ENCODE results near the gene MADCAM1.
A peak's percentile ranks its signal among the peaks of the same experiment; 100 is the strongest.

MADCAM1 gene

DNA sequence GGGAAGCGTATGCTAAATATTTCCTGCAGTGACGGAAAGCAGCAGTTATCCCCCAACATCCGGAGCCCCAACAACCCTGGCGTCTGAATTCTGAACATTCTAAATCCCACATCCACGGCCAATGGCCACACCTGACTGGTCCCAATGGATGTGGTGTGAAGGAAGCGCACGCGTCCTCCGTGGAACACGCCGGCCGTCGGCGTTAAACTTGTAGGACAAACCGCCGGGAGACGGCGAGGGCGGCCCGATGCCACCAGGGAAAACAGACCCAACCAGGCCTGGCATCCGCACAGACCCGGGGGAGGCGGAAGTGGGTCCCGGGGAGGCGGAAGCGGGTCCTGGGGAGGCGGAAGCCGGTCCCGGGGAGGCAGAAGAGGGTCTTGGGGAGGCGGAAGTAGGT, 38.6 kb upstream of the MADCAM1 start:
- H3K27ac ChIP-seq (ENCODE audit: low read length): no peak overlapping the region
- H3K9me3 ChIP-seq (ENCODE audit: control insufficient read depth in 1 of 2, low read length in 2 of 2): no peaks in the 10 kb centered on the region
- no peaks in the 10 kb centered on the region for H3K27me3 ChIP-seq (ENCODE audit: low read depth, low read length)
- no peak overlapping the region for H3K4me3 ChIP-seq (ENCODE audit: low read depth in 1 of 2, low read length in 2 of 2)
- H3K36me3 ChIP-seq (ENCODE audit: control insufficient read depth in 1 of 2, insufficient read depth in 2 of 2, low read length in 2 of 2): peaks cover 0 to 5% of the 10 kb centered on the region in 2 donors
- H3K4me1 ChIP-seq (ENCODE audit: control insufficient read depth in 1 of 2, insufficient read depth in 2 of 2, low read length in 2 of 2): peaks cover 0 to 21% of the 10 kb centered on the region in 2 donors

DNA sequence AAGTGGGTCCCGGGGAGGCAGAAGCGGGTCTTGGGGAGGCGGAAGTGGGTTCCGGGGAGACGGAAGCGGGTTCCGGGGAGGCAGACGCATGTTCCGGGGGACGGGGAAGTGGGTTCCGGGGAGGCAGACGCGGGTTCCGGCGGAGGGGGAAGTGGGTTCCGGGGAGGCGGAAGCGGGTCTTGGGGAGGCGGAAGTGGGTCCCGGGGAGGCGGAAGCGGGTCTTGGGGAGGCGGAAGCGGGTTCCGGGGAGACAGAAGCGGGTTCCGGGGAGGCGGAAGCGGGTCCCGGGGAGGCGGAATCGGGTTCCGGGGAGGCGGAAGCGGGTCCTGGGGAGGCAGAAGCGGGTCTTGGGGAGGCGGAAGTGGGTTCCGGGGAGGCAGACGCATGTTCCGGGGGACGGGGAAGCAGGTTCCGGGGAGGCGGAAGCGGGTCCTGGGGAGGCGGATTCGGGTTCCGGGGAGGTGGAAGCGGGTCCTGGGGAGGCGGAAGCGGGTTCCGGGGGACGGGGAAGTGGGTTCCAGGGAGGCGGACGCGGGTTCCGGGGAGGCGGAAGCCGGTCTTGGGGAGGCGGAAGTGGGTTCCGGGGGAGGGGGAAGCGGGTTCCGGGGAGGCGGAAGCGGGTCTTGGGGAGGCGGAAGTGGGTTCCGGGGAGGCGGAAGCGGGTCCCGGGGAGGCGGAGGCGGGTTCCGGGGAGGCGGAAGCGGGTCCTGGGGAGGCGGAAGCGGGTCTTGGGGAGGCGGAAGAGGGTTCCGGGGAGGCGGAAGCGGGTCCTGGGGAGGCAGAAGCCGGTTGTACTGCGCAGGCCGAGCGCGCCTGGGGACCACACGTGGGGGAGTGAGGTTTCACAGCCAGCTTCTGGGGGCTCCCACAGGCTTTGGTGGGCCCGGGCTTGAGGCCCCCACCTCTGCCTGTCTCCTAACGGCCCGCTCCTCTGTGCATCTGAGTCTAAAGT, 37.9 kb upstream of the MADCAM1 start:
- peaks cover 0 to 5% of the 10 kb centered on the region in 2 donors for H3K36me3 ChIP-seq (ENCODE audit: control insufficient read depth in 1 of 2, insufficient read depth in 2 of 2, low read length in 2 of 2)
- H3K4me3 ChIP-seq (ENCODE audit: low read depth in 1 of 2, low read length in 2 of 2): no peak overlapping the region
- H3K27me3 ChIP-seq (ENCODE audit: low read depth, low read length): no peaks in the 10 kb centered on the region
- H3K4me1 ChIP-seq (ENCODE audit: control insufficient read depth in 1 of 2, insufficient read depth in 2 of 2, low read length in 2 of 2): peaks cover 0 to 21% of the 10 kb centered on the region in 2 donors
- H3K27ac ChIP-seq (ENCODE audit: low read length): no peak overlapping the region
- no peaks in the 10 kb centered on the region for H3K9me3 ChIP-seq (ENCODE audit: control insufficient read depth in 1 of 2, low read length in 2 of 2)

DNA sequence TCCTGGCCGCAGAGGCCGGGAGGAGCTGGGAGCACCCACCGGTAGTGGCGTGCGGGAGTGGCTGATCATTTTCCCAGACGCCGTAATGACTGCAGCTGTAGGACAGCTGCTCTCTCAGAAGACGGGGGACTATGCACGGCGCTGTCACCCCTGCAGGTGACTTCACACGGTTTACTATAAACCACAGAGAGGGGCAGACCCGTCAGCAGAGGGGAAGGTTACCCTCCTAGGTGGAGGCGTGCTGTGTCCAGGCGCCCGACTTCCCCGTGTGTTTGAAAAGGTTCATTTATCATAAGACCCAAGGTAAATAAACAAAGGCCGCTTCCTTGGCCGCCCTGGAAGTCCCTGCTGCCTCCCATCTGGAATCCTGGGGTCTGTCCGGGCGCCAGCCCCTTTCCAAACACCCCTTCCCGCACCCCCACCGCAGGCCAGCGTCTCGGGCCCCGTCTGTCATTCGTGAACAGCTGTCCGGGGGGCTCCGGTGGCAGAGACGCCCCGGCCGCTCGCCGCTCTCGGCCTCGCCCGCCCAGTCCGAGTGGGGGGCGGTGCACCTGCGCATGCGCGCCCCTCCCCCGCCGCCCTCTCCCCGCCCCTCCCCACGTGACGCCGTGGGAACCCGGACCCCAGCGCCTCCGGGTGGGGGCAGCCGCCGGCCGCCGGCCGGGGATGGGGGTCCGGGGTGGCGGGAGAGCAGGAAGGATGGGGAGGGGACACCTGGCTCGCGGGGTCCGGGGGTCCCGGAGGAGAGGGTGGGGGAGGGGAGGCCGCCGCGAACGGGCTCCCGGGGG, 36.4 kb upstream of the MADCAM1 start:
- H3K27me3 ChIP-seq (ENCODE audit: low read depth, low read length): no peaks in the 10 kb centered on the region
- H3K9me3 ChIP-seq (ENCODE audit: control insufficient read depth in 1 of 2, low read length in 2 of 2): no peaks in the 10 kb centered on the region
- peak overlapping the region; percentile 57 to 79 for H3K4me3 ChIP-seq (ENCODE audit: low read depth in 1 of 2, low read length in 2 of 2)
- no peaks in the 10 kb centered on the region for H3K36me3 ChIP-seq (ENCODE audit: control insufficient read depth in 1 of 2, insufficient read depth in 2 of 2, low read length in 2 of 2)
- H3K4me1 ChIP-seq (ENCODE audit: control insufficient read depth in 1 of 2, insufficient read depth in 2 of 2, low read length in 2 of 2): peaks cover 0 to 21% of the 10 kb centered on the region in 2 donors
- H3K27ac ChIP-seq (ENCODE audit: low read length): no peak overlapping the region

DNA sequence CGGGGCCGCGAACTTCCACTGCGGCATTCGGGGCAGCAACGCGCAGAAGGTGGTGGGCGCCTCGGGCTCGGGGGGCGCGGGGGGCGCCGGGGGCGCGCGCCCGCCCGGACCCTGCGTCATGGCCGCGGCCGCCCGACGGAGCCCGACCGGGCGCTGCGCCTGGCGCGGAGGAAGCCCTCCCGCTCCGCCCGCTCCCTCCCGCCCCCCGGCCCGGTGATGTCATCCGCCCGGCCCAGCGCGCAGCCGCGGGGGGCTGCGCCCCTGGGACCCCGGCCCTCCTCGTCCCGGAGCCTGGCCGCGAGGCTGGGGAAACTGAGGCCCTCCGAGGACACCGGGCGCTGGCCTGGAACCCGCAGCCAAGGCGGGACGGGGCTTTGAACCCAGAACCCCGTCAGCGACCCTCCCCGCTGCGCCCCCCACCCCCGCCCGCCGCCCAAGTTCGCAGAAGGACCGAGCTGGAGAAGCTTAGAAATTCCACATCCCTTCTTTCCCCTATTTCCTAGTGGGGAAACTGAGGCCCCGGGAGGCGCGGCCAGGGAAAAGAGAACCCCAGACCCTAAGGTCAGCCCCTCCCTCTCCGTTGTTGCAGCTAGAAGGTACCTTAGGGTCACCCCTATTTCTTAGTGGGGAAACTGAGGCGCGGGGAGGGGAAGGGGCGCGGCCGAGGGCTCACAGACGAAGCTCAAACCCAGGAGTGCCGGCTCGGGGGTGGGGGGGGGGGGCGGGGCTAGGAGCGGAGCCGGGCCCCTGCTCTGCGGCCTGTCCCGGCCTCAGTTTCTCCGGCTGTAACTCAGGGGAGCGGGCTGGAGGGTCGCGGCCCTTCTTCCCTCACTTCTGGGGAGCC, 35.2 kb upstream of the MADCAM1 start, which contains the start of gene SHC2:
Gene SHC2, minus strand, starts transcription at position 157 of the 844 bp plus-strand sequence. Its CDS starts 37 bp downstream, at position 120.
- no peaks in the 10 kb centered on the region for H3K9me3 ChIP-seq (ENCODE audit: control insufficient read depth in 1 of 2, low read length in 2 of 2)
- H3K27me3 ChIP-seq (ENCODE audit: low read depth, low read length): no peaks in the 10 kb centered on the region
- no peak within 1 kb of the TSS for H3K27ac ChIP-seq (ENCODE audit: low read length)
- H3K4me1 ChIP-seq (ENCODE audit: control insufficient read depth in 1 of 2, insufficient read depth in 2 of 2, low read length in 2 of 2): peaks cover 0 to 21% of the 10 kb centered on the region in 2 donors
- no peaks in the 10 kb centered on the region for H3K36me3 ChIP-seq (ENCODE audit: control insufficient read depth in 1 of 2, insufficient read depth in 2 of 2, low read length in 2 of 2)
- H3K4me3 ChIP-seq (ENCODE audit: low read depth in 1 of 2, low read length in 2 of 2): peak within 1 kb of the TSS; percentile 57 to 79

DNA sequence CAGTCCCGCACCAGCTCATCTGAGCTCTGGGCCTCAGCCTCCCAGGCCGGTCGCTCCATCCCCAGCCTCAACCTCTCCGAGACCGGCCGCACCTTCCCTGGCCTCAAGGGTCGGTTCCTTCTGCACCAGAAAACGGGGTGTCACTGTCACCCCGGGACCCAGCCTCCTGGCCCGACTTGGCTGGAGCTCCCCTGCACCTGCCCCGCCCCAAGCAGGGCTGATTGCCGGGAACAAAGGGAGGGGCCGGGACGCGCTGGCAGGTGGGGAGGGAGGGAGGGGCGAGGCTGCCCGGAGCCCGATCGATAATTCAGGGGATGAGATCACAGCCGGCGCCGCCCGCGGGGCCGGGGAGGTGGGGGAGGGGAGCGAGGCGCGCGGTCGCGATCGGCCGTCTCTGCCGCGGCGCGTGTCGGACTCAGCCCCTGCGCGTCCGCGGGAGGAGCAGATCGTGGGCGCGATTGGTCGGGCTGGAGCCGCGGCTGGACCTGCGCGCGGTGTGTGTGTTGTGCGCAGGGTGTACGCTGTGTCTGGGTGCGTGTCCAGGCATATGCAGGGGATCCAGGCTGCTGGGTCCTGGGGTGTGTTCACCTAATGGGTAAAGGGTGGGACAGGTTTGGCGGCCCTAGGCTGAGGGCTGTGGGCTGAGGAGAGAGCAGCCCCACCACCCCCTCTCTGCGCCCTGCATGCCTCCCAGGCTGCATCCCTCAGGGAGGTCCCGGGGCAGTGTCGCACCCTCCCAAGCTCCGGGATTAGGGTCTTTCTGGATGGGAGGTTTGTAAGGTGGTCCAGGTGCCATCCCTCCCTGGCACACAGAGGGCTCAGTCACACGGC, 34.4 kb upstream of the MADCAM1 start:
- H3K4me1 ChIP-seq (ENCODE audit: control insufficient read depth in 1 of 2, insufficient read depth in 2 of 2, low read length in 2 of 2): peaks cover 0 to 21% of the 10 kb centered on the region in 2 donors
- H3K9me3 ChIP-seq (ENCODE audit: control insufficient read depth in 1 of 2, low read length in 2 of 2): no peaks in the 10 kb centered on the region
- H3K27me3 ChIP-seq (ENCODE audit: low read depth, low read length): no peaks in the 10 kb centered on the region
- H3K27ac ChIP-seq (ENCODE audit: low read length): no peak overlapping the region
- H3K4me3 ChIP-seq (ENCODE audit: low read depth in 1 of 2, low read length in 2 of 2): peak overlapping the region in 1 of 2 donors; percentile 54
- no peaks in the 10 kb centered on the region for H3K36me3 ChIP-seq (ENCODE audit: control insufficient read depth in 1 of 2, insufficient read depth in 2 of 2, low read length in 2 of 2)

DNA sequence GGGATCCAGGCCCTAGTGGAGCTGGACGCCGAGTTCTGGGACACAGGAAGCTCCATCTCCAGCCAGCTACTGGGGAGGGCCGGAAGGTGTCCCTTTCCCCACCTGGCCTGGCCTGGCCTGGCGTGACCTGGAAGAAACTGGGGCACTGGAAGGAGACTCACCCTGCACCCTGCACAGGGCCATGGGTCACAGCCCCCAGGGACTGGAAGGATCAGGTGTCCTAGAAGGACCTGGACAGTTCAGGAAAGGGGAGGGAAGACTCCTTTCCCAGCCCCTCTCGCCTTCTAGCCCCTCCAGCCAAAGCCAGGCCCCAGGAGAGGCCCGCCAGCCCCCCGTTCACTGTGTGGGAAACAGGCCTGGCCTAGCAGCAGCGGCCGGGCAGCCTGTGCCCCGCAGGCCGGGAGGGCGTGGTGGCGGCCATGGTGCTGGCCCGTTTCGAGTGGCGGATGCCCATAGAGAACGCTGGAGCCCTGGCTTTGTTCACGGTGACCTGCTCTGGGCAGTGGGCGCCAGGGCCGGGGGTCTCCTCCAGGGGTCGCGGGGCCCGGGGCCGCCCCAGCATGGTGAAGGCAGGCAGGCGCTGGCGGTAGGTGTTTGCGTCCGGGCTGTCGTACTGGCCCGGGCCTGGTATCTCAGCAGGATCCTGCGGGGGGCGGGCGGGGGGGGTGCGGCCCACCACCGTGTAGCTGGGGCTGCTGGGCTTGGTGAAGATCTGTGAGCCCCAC, 32.6 kb upstream of the MADCAM1 start:
- no peak overlapping the region for H3K4me3 ChIP-seq (ENCODE audit: low read depth in 1 of 2, low read length in 2 of 2)
- H3K9me3 ChIP-seq (ENCODE audit: control insufficient read depth in 1 of 2, low read length in 2 of 2): no peaks in the 10 kb centered on the region
- no peaks in the 10 kb centered on the region for H3K36me3 ChIP-seq (ENCODE audit: control insufficient read depth in 1 of 2, insufficient read depth in 2 of 2, low read length in 2 of 2)
- H3K27ac ChIP-seq (ENCODE audit: low read length): no peak overlapping the region
- H3K27me3 ChIP-seq (ENCODE audit: low read depth, low read length): no peaks in the 10 kb centered on the region
- H3K4me1 ChIP-seq (ENCODE audit: control insufficient read depth in 1 of 2, insufficient read depth in 2 of 2, low read length in 2 of 2): peaks cover 0 to 19% of the 10 kb centered on the region in 2 donors

DNA sequence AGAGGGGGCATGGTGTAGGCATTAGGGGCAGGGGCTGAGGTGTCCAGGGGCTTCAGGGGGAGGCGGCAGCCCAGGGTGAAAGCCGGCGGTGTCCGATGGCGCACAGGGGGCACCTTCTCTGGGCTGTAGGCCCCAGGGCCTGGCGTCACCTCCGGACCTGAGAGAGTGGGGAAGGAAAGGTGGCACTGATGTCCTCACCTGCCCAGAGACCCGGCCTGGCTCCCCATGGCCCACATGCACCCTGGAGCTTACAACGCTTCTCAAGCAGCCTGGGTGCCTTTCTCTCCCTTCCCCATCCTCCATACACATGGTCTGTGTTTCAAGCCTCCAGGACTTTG, 32.1 kb upstream of the MADCAM1 start:
- Histone ChIP-seq H3K27me3 (ENCODE audit: low read depth, low read length) (no peaks in the 10 kb centered on the region), H3K27ac (ENCODE audit: low read length) (no peak overlapping the region), H3K36me3 (ENCODE audit: control insufficient read depth in 1 of 2, insufficient read depth in 2 of 2, low read length in 2 of 2) (no peaks in the 10 kb centered on the region), H3K4me3 (ENCODE audit: low read depth in 1 of 2, low read length in 2 of 2) (no peak overlapping the region), H3K4me1 (ENCODE audit: control insufficient read depth in 1 of 2, insufficient read depth in 2 of 2, low read length in 2 of 2) (peaks cover 0 to 13% of the 10 kb centered on the region in 2 donors), H3K9me3 (ENCODE audit: control insufficient read depth in 1 of 2, low read length in 2 of 2) (no peaks in the 10 kb centered on the region)

DNA sequence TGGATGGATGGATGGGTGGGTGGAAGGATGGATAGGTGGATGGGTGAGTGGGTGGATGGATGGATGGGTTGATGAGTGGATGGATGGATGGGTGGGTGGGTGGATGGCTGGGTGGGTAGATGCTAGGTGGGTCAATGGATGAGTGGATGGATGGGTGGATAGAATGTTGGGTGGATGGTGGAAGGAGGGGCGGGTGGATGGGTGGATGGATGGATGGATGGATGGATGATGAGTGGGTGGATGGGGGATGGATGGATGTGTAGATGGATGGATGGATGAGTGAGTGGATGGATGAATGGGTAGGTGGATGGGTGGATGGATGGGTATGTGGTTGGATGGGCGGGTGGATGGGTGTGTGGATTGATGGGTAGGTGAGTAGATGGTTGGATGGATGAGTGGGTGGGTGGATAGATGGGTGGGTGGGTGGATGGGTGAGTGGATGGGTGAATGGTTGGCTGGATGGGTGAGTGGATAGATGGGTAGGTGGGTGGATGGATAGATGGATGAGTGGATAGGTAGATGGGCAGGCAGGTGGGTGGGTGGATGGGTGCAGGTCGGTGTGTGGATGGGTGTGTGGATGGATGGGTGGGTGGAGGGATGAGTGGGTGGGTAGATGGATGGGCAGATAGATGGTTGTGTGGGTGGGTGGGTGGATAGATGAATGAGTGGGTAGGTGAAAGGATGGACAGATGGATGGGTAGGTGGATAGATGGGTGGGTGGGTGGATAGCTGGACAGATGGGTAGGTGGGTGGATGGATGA, 31.1 kb upstream of the MADCAM1 start:
- H3K4me3 ChIP-seq (ENCODE audit: low read depth in 1 of 2, low read length in 2 of 2): no peak overlapping the region
- H3K27ac ChIP-seq (ENCODE audit: low read length): no peak overlapping the region
- peaks cover 0 to 7% of the 10 kb centered on the region in 2 donors for H3K4me1 ChIP-seq (ENCODE audit: control insufficient read depth in 1 of 2, insufficient read depth in 2 of 2, low read length in 2 of 2)

DNA sequence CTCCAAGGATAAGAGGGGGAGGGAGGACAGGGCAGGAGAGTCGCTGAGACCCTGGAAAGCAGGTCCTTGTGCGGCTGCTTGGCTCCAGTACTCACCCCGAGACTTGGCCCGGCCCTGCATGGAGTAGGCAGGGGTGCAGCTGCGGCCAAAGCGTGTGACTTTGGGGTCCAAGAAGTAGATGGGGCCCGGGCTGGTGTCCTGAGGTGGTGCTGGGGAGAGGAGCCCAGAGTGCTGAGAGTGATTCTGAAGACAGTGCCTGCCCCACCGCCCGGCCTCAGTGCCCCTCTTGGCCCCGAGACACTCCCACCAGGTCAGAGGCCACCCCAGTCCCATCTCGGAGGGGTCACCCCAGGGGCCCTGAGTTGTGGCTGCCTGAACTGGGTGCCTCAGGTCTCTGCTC, 28.7 kb upstream of the MADCAM1 start:
- Histone ChIP-seq H3K9me3 (ENCODE audit: control insufficient read depth in 1 of 2, low read length in 2 of 2) (no peaks in the 10 kb centered on the region), H3K27me3 (ENCODE audit: low read depth, low read length) (no peaks in the 10 kb centered on the region), H3K27ac (ENCODE audit: low read length) (no peak overlapping the region), H3K4me3 (ENCODE audit: low read depth in 1 of 2, low read length in 2 of 2) (no peak overlapping the region), H3K36me3 (ENCODE audit: control insufficient read depth in 1 of 2, insufficient read depth in 2 of 2, low read length in 2 of 2) (no peaks in the 10 kb centered on the region), H3K4me1 (ENCODE audit: control insufficient read depth in 1 of 2, insufficient read depth in 2 of 2, low read length in 2 of 2) (no peaks in the 10 kb centered on the region)

More for the DNA sequence above, 31.1 kb upstream of the MADCAM1 start:
- Histone ChIP-seq H3K9me3 (ENCODE audit: control insufficient read depth in 1 of 2, low read length in 2 of 2) (no peaks in the 10 kb centered on the region), H3K36me3 (ENCODE audit: control insufficient read depth in 1 of 2, insufficient read depth in 2 of 2, low read length in 2 of 2) (no peaks in the 10 kb centered on the region), H3K27me3 (ENCODE audit: low read depth, low read length) (no peaks in the 10 kb centered on the region)

All from muscle layer of duodenum (tissue), 2 donors.